HUES64 (cell line): Measurements from ENCODE around the gene RIC1.
"Not testable (repeated sequence)": the region's sequence is repeated elsewhere in the genome, so short reads cannot be mapped to it uniquely, and the experiment has no call there.

ENCODE experiments used
- H3K27ac ChIP-seq: 2 replicates; pipeline ENCODE4 v1.7.0; 2013; ENCODE audit warnings: low read depth, low read length, inconsistent platforms
- H3K27me3 ChIP-seq: 2 replicates; pipeline ENCODE4 v1.6.1; 2013; ENCODE audit warnings: mild to moderate bottlenecking, low read length; ENCODE audit not compliant: insufficient read depth
- H3K36me3 ChIP-seq: 2 replicates; pipeline ENCODE4 v1.6.1; 2013; ENCODE audit warnings: mild to moderate bottlenecking, low read length; ENCODE audit not compliant: insufficient read depth
- H3K4me1 ChIP-seq: 2 replicates; pipeline ENCODE4 v1.6.1; 2013; ENCODE audit warnings: mild to moderate bottlenecking, low read length, moderate library complexity; ENCODE audit not compliant: insufficient read depth
- H3K4me3 ChIP-seq: 2 replicates; pipeline ENCODE4 v1.5.1; 2013; ENCODE audit warnings: mild to moderate bottlenecking, low read length, moderate library complexity
- H3K9ac ChIP-seq: 2 replicates; pipeline ENCODE4 v1.6.1; 2013; ENCODE audit warnings: mild to moderate bottlenecking, low read depth, low read length
- H3K9me3 ChIP-seq: 2 replicates; pipeline ENCODE4 v1.6.1; 2013; ENCODE audit warnings: low read depth, low read length; ENCODE audit not compliant: insufficient read depth
- WGBS: fragments of 150-250, 120-280 bp; methylation state at CpG from one replicate; pipeline ENCODE4 v1.1.7; 2013; ENCODE audit warnings: missing lambda C conversion rate; 5-methylcytosine and 5-hydroxymethylcytosine counted together

The RIC1 gene

GRCh38 chr9:5789489-5789888 lies 160.6 kb downstream of the RIC1 start:
- Histone ChIP-seq H3K9me3 (no peaks in the 10 kb centered on the region), H3K36me3 (peaks cover 28% of the 10 kb centered on the region), H3K27me3 (no peaks in the 10 kb centered on the region), H3K9ac (no peak overlapping the region), H3K27ac (no peak overlapping the region), H3K4me1 (peaks cover 4% of the 10 kb centered on the region; the same call in 1 of the 2 replicates), H3K4me3 (no peak overlapping the region)
- WGBS = 94% methylated on average over 4 of the region's 5 CpGs

GRCh38 chr9:5790923-5791322 lies 162.0 kb downstream of the RIC1 start:
- Histone ChIP-seq H3K27ac (no peak overlapping the region), H3K9ac (no peak overlapping the region), H3K4me1 (no peaks in the 10 kb centered on the region), H3K36me3 (peaks cover 25% of the 10 kb centered on the region), H3K9me3 (no peaks in the 10 kb centered on the region), H3K4me3 (no peak overlapping the region), H3K27me3 (no peaks in the 10 kb centered on the region)
- 100% methylated on average over 1 of the region's 1 CpG for WGBS

DNA sequence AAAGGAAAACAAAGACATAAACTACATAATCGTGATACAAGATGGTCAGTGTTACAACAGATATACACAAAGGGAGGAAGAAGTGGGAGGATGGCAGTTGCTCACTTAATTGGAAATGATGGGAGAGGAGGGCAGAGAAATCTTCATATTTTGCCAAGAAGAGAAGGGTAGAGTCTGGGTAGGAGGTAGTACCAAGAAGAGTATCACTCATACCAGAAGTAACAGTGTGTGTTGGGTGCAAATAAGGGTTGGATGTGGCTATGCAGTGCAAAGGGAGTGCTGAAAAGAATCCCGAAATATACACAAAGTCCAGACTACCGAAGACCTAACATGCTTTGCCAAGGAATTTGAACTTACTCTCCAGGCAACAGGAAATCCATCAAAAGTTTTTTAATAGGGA lies 163.0 kb downstream of the RIC1 start:
- H3K27ac ChIP-seq = no peak overlapping the region
- no peaks in the 10 kb centered on the region for H3K4me1 ChIP-seq
- WGBS = 96% methylated on average over 3 of the region's 3 CpGs
- H3K36me3 ChIP-seq = peaks cover 19% of the 10 kb centered on the region
- H3K27me3 ChIP-seq = no peaks in the 10 kb centered on the region
- no peak overlapping the region for H3K4me3 ChIP-seq
- no peak overlapping the region for H3K9ac ChIP-seq
- H3K9me3 ChIP-seq = no peaks in the 10 kb centered on the region

DNA sequence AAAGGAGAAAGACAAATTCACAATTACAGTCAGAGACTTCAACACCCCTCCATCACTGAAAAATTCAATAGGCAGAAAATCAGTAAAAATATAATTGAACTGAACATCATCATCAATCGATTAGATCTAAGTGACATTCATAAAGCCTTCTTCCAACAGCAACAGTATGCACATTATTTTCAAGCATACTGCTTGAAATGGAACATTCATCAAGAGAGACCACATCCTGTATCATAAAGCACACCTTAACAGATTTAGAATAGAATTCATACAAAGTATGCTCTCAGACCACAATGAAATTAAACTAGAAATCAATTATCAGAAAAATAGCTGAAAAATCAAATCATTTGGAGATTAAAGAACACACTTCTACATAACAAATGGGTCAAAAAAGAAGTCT lies 164.9 kb downstream of the RIC1 start:
- WGBS = 91% methylated on average over 1 of the region's 1 CpG
- Histone ChIP-seq H3K36me3 (peaks cover 22% of the 10 kb centered on the region), H3K9me3 (no peaks in the 10 kb centered on the region), H3K4me3 (no peak overlapping the region), H3K27ac (no peak overlapping the region), H3K9ac (no peak overlapping the region), H3K27me3 (no peaks in the 10 kb centered on the region), H3K4me1 (no peaks in the 10 kb centered on the region)

GRCh38 chr9:5796298-5796697 lies 167.4 kb downstream of the RIC1 start:
- H3K4me3 ChIP-seq = no peak overlapping the region
- no peaks in the 10 kb centered on the region for H3K27me3 ChIP-seq
- peaks cover 16% of the 10 kb centered on the region; the same call in 1 of the 2 replicates for H3K36me3 ChIP-seq
- 98% methylated on average over 2 of the region's 2 CpGs for WGBS
- H3K4me1 ChIP-seq = no peaks in the 10 kb centered on the region
- H3K9ac ChIP-seq = no peak overlapping the region
- H3K27ac ChIP-seq = no peak overlapping the region
- no peaks in the 10 kb centered on the region for H3K9me3 ChIP-seq

DNA sequence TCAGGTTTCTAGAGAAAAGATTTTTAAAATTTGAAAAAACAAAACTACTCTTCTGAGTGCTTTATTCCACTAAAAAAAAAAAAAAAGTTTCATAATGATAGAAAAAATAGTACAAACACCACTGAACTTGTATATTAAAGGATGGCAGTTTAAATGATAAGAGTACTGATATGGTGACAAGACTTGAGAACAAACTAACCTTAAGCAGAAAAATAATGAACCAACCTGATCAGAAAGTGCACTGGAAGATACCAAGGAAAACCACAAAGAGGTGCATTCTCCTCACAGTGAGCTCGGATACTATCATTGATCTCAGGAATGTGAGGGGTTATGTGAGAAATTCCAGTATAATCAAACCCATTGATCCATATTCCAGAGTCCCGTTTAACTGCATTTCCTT lies 169.7 kb downstream of the RIC1 start:
- H3K9ac ChIP-seq = no peak overlapping the region
- H3K27me3 ChIP-seq = no peaks in the 10 kb centered on the region
- no peak overlapping the region for H3K27ac ChIP-seq
- H3K4me1 ChIP-seq = no peaks in the 10 kb centered on the region
- H3K36me3 ChIP-seq = peaks cover 14% of the 10 kb centered on the region; the same call in 1 of the 2 replicates
- H3K4me3 ChIP-seq = no peak overlapping the region
- no peaks in the 10 kb centered on the region for H3K9me3 ChIP-seq
- 92% methylated on average over 2 of the region's 2 CpGs for WGBS

DNA sequence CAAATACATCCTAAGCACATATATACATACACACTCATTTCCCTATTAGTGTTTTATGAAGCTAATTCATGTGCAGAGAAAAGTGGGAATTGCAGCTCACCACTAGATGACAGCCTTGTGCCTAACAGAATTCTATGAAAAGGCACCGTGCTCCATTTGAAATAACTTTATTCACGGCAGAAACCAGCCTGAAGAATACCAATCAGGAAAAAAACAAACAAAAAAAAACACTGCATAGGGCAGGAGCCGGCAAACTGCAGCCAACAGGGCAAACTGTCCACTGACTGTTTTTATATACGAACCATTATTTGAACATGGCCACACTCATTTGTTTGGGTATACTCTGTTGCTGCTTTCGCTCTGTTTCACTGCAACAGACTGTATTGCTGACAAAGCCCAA lies 170.4 kb downstream of the RIC1 start:
- no peaks in the 10 kb centered on the region for H3K4me1 ChIP-seq
- peaks cover 14% of the 10 kb centered on the region; the same call in 1 of the 2 replicates for H3K36me3 ChIP-seq
- H3K27me3 ChIP-seq = no peaks in the 10 kb centered on the region
- no peaks in the 10 kb centered on the region for H3K9me3 ChIP-seq
- H3K9ac ChIP-seq = no peak overlapping the region
- H3K4me3 ChIP-seq = no peak overlapping the region
- 79% methylated on average over 5 of the region's 5 CpGs for WGBS
- H3K27ac ChIP-seq = no peak overlapping the region

- H3K27me3 ChIP-seq, H3K27ac ChIP-seq, H3K4me3 ChIP-seq, H3K9me3 ChIP-seq, H3K4me1 ChIP-seq, H3K9ac ChIP-seq: not testable (repeated sequence)
- WGBS = 92% methylated on average over 7 of the region's 7 CpGs
- H3K36me3 ChIP-seq = peaks cover 20% of the 10 kb centered on the region; the same call in 1 of the 2 replicates
Observed at GRCh38 chr9:5800378-5800777, 171.5 kb downstream of the RIC1 start.

DNA sequence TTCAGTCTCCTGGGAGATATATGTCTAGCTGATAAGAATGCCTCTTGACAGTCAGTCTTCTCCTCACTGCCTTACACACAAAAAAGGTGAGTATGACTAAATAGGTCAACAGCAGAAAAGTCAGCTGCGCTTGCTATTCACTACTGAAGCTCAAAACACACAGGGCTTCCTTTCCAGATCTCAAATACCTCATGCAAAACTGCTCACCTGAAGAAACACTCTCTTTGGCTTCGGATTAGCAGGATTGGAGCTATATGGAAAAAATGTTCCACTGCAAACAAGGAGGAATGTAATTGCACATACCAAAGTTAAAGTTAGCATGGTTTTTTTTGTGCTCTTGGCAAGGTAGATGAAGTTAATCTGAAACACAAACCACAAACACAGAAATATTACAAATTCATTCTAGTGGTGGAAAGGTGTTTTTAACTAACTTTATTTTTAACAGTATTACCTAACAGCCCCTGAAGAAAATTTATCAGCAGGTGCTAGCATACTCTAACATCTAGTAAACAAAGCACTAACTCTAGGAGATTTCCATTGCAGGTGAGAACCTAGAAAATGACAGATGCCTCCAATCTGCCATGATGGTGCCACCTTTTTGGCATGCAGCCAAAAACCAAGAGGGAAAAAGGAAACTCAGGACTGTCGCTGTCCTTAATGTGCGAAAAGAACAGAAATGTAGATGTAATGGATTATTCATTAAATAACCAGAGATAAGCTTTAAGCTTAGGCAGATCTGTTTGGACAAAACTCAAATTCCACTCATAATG lies 172.2 kb downstream of the RIC1 start:
- Histone ChIP-seq H3K27me3 (no peaks in the 10 kb centered on the region), H3K9me3 (no peaks in the 10 kb centered on the region), H3K9ac (no peak overlapping the region), H3K36me3 (peaks cover 23% of the 10 kb centered on the region; the same call in 1 of the 2 replicates), H3K4me3 (no peak overlapping the region), H3K27ac (no peak overlapping the region), H3K4me1 (no peaks in the 10 kb centered on the region)
- 85% methylated on average over 4 of the region's 4 CpGs for WGBS

GRCh38 chr9:5801739-5802113 lies 172.8 kb downstream of the RIC1 start:
- no peak overlapping the region for H3K27ac ChIP-seq
- no peak overlapping the region for H3K9ac ChIP-seq
- 93% methylated on average over 3 of the region's 3 CpGs for WGBS
- no peak overlapping the region for H3K4me3 ChIP-seq
- H3K27me3 ChIP-seq = no peaks in the 10 kb centered on the region
- no peaks in the 10 kb centered on the region for H3K9me3 ChIP-seq
- H3K4me1 ChIP-seq = no peaks in the 10 kb centered on the region
- peaks cover 21% of the 10 kb centered on the region; the same call in 1 of the 2 replicates for H3K36me3 ChIP-seq

DNA sequence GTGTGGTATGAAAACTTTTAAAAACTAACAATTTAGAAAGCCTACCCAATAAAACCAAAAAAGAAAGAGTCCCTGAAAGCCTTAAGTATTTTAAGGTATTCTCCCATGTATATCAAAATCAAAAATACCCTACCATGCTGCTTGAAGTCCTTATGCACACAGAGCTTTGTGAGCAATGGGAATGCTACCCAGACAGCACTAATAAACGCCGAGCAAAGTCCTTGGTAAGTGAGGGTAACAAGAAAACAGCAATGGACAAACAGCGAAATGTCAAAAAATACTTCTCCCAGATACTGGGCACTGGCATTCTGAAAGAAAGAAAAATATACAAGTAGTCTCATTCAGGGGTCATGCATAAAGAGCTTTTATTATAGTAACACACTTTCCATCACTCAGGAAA lies 176.6 kb downstream of the RIC1 start:
- no peaks in the 10 kb centered on the region for H3K9me3 ChIP-seq
- no peak overlapping the region for H3K4me3 ChIP-seq
- no peak overlapping the region for H3K9ac ChIP-seq
- H3K36me3 ChIP-seq = peaks cover 26% of the 10 kb centered on the region
- H3K4me1 ChIP-seq = no peaks in the 10 kb centered on the region
- H3K27ac ChIP-seq = no peak overlapping the region
- H3K27me3 ChIP-seq = no peaks in the 10 kb centered on the region
- WGBS = 96% methylated on average over 2 of the region's 3 CpGs

- peaks cover 42% of the 10 kb centered on the region for H3K36me3 ChIP-seq
- H3K9me3 ChIP-seq = no peaks in the 10 kb centered on the region
- no peaks in the 10 kb centered on the region for H3K4me1 ChIP-seq
- no peak overlapping the region for H3K9ac ChIP-seq
- no peak overlapping the region for H3K4me3 ChIP-seq
- no peak overlapping the region for H3K27ac ChIP-seq
- WGBS = 94% methylated on average over 1 of the region's 1 CpG
- no peaks in the 10 kb centered on the region for H3K27me3 ChIP-seq
Observed at GRCh38 chr9:5811751-5812150, 182.8 kb downstream of the RIC1 start.
